GM12878 (cell line): ENCODE data around the gene PDZK1IP1. TPM values are rescaled to one million over a fixed set of nuclear protein-coding genes. Genes with fewer than 3 reads are reported as not detected.

Experiments
- ATAC-seq: fragments of 200-7000 bp; cut with Tn5 transposase; 3 replicates; pipeline ENCODE4 v1.9.1; 2020; ENCODE audit warnings: mild to moderate bottlenecking, moderate library complexity
- BruUV-seq: library from RNA; stranded (reverse); fragments of 400-500 nt; replicated peaks from 2 replicates; lab custom pipeline; 2021; lab: Mats Ljungman, UMichigan
- CTCF ChIA-PET: fragments of 300-600 bp; sonication (Branson Sonifier 250); formaldehyde crosslinking; extraction: SDS; loops from one replicate; lab custom pipeline; 2021; ENCODE audit warnings: inconsistent platforms; lab: Yijun Ruan, JAX
- POLR2A ChIA-PET: fragments of 350-600 bp; formaldehyde crosslinking; extraction: SDS; loops from one replicate; lab custom pipeline; 2021; ENCODE audit warnings: inconsistent platforms; lab: Charles Lee
- RAD21 ChIA-PET: fragments of 300-600 bp; sonication (Branson Sonifier 250); formaldehyde crosslinking; loops from one replicate; lab custom pipeline; 2023; ENCODE audit warnings: antibody characterized with exemption; ENCODE audit not compliant: unreplicated experiment; lab: Charles Lee
- SMC1A ChIA-PET: fragments of 300-600 bp; sonication (Branson Sonifier 250); formaldehyde crosslinking; loops from one replicate; lab custom pipeline; 2023; ENCODE audit not compliant: unreplicated experiment, uncharacterized antibody; lab: Charles Lee
- DNase-seq: peaks from one replicate; pipeline ENCODE4 v3.0.0-alpha.2; 2011; ENCODE audit warnings: low read depth, low spot score
- FAIRE-seq: peaks from 3 replicates; lab custom pipeline; 2011; peaks lifted over from hg19 to GRCh38; lab: Jason Lieb, UNC
- H2AFZ ChIP-seq: 2 replicates; pipeline ENCODE4 v1.6.0; 2011; ENCODE audit warnings: low read depth, low read length, control low read depth; ENCODE audit not compliant: control insufficient read depth
- H3K27ac ChIP-seq: 2 replicates; pipeline ENCODE4 v1.5.1; 2011; ENCODE audit warnings: control low read depth; ENCODE audit not compliant: control insufficient read depth, insufficient read depth
- H3K27me3 ChIP-seq, 2 experiments: replicated peaks in 1 of 2; 2 replicates each; pipeline versions ENCODE4 v1.6.0 to v1.6.1; 2011; ENCODE audit warnings: low read length in 1 of 2; ENCODE audit not compliant: control insufficient read depth in 2 of 2, insufficient read depth in 2 of 2
- H3K36me3 ChIP-seq, 2 experiments: 2 replicates each; pipeline ENCODE4 v1.5.1; 2011; ENCODE audit warnings: low read length in 1 of 2; ENCODE audit not compliant: control insufficient read depth in 2 of 2, insufficient read depth in 2 of 2
- H3K4me1 ChIP-seq: 2 replicates; pipeline ENCODE4 v1.6.1; 2011; ENCODE audit warnings: mild to moderate bottlenecking, low read length, moderate library complexity, mixed read lengths; ENCODE audit not compliant: control insufficient read depth, insufficient read depth
- H3K4me2 ChIP-seq: 2 replicates; pipeline ENCODE4 v1.6.0; 2011; ENCODE audit warnings: control low read depth; ENCODE audit not compliant: control insufficient read depth, insufficient read depth
- H3K4me3 ChIP-seq: fragments of 200-600 bp; sonication (generic); 2 replicates; pipeline ENCODE4 v1.5.1; 2016
- H3K79me2 ChIP-seq: 2 replicates; pipeline ENCODE4 v1.6.0; 2011; ENCODE audit warnings: low read length; ENCODE audit not compliant: control insufficient read depth, insufficient read depth
- H3K9ac ChIP-seq: 2 replicates; pipeline ENCODE4 v1.8.0; 2011; ENCODE audit warnings: low read length, control low read depth, mixed read lengths; ENCODE audit not compliant: control insufficient read depth, insufficient read depth
- H3K9me3 ChIP-seq: replicated peaks from 3 replicates; pipeline ENCODE4 v1.5.1; 2011; ENCODE audit warnings: mild to moderate bottlenecking, low read length; ENCODE audit not compliant: control insufficient read depth, insufficient read depth
- H4K20me1 ChIP-seq: 2 replicates; pipeline ENCODE4 v1.6.0; 2011; ENCODE audit not compliant: control insufficient read depth, insufficient read depth
- ATF7 ChIP-seq: fragments of 450-650 bp; IDR thresholded peaks from 2 replicates; pipeline ENCODE4 v1.6.1; 2016; ENCODE audit warnings: low read depth, mild to moderate bottlenecking
- BHLHE40 ChIP-seq, 2 experiments: fragments of 450-650 bp in 1 of 2; IDR thresholded peaks; 2 replicates each; pipeline ENCODE4 v1.6.1; 2011 to 2017; ENCODE audit warnings: low read depth in 2 of 2, borderline replicate concordance in 1 of 2, improper control_type of control experiment in 1 of 2, low read length in 1 of 2, mild to moderate bottlenecking in 1 of 2
- CBFB ChIP-seq: IDR thresholded peaks from 2 replicates; pipeline ENCODE4 v1.6.1; 2016; ENCODE audit warnings: antibody characterized with exemption, low read depth
- FOXM1 ChIP-seq: IDR thresholded peaks from 2 replicates; pipeline ENCODE4 v1.6.1; 2012; ENCODE audit warnings: low read depth, mild to moderate bottlenecking, inconsistent platforms, low read length, moderate library complexity
- IRF4 ChIP-seq: IDR thresholded peaks from 2 replicates; pipeline ENCODE4 v1.6.1; 2011; ENCODE audit warnings: low read depth, low read length
- JUND ChIP-seq: IDR thresholded peaks from 2 replicates; pipeline ENCODE4 v1.6.1; 2012; ENCODE audit warnings: low read depth, mild to moderate bottlenecking, low read length, improper control_type of control experiment, moderate library complexity
- KAT2A ChIP-seq: conservative IDR thresholded peaks from 2 replicates; pipeline ENCODE4 v1.6.1; 2011; ENCODE audit warnings: low read depth, low read length; ENCODE audit not compliant: control insufficient read depth
- NR2F1 ChIP-seq: fragments of 450-650 bp; conservative IDR thresholded peaks from 2 replicates; pipeline ENCODE4 v1.6.1; 2017; ENCODE audit warnings: mild to moderate bottlenecking
- SIN3A ChIP-seq: IDR thresholded peaks from 2 replicates; pipeline ENCODE4 v1.6.1; 2012; ENCODE audit warnings: low read depth, low read length, improper control_type of control experiment
- STAT3 ChIP-seq: IDR thresholded peaks from 2 replicates; pipeline ENCODE4 v1.6.1; 2011; ENCODE audit warnings: low read depth, low read length, improper control_type of control experiment
- USF1 ChIP-seq: IDR thresholded peaks from 2 replicates; pipeline ENCODE4 v1.6.1; 2011; ENCODE audit warnings: borderline replicate concordance, low read depth, mild to moderate bottlenecking, moderate library complexity, mixed read lengths, low read length; ENCODE audit not compliant: insufficient read depth; ENCODE audit errors: extremely low read length
- WGBS: methylation state at CpG from one replicate; pipeline ENCODE4 v1.1.6; 2016; ENCODE audit warnings: low lambda C conversion rate; ENCODE audit not compliant: insufficient replicate concordance, insufficient coverage; ENCODE audit errors: missing lambda C conversion rate; 5-methylcytosine and 5-hydroxymethylcytosine counted together
- in situ Hi-C: fragments of 300-500 bp; cut with MboI; formaldehyde crosslinking; loops from 9 replicates; pipeline ENCODE4 v1.14.3; 2018; ENCODE audit warnings: mixed read lengths
- intact Hi-C: fragments of 100-400 bp; cut with micrococcal nuclease; formaldehyde crosslinking; loops from one replicate; pipeline ENCODE4 v1.14.2; 2022; ENCODE audit not compliant: unreplicated experiment
- polyA plus RNA-seq, 11 experiments: library from polyadenylated mRNA; depleted of rRNA in 4 of 11; unstranded in 6 of 11; stranded (reverse) in 5 of 11; fragments of >200 nt; fragmentation: Nextera tagmentation in 4 of 11; fragmentation: Illumina TruSeq in 1 of 11; extraction: Ambion mirVana in 4 of 11; extraction: Trizol in 1 of 11; gene quantifications; 1 replicate in 1 of 11; 2 replicates in 10 of 11; pipeline versions ENCODE4 v1.2.1 to v1.2.3, GENCODE V29; 2011 to 2016; ENCODE audit warnings: inconsistent platforms in 2 of 11, missing spikeins in 2 of 11, low read depth in 1 of 11
- total RNA-seq, 4 experiments: library from RNA; depleted of rRNA in 3 of 4; stranded (reverse); fragments of >200 nt in 3 of 4; fragmentation: Illumina TruSeq in 1 of 4; extraction: Trizol in 1 of 4; gene quantifications; 2 replicates each; pipeline versions ENCODE4 v1.2.1 to v1.2.3, GENCODE V29; 2013 to 2021

Gene PDZK1IP1
- total and polyA plus RNA-seq, 10 of the 15 experiments (the other 5 are each of a cell fraction or from before 2014, with no cell fraction given), result not detected

GRCh38 chr1:47190857-47191256, 1.0 kb upstream of the PDZK1IP1 start:
- ChIA-PET RAD21 (interaction anchor here (1.5 kb wide), 1 partner anchor 72 kb away, joined by 5 read pairs; no protein-coding TSS in a partner anchor), CTCF (interaction anchor here (1.1 to 6.5 kb wide), 4 partner anchors 12 to 245 kb away, joined by 3 to 71 read pairs (median 6); no protein-coding TSS in a partner anchor), POLR2A (no interaction called here), SMC1A (interaction anchor here (1.1 kb wide), 1 partner anchor 12 kb away, joined by 5 read pairs; no protein-coding TSS in a partner anchor)
- Histone ChIP-seq H2AFZ (no peak overlapping the region), H3K4me2 (no peak overlapping the region), H3K4me1 (no peaks in the 10 kb centered on the region), H3K4me3 (no peak overlapping the region), H3K79me2 (no peaks in the 10 kb centered on the region), H4K20me1 (no peaks in the 10 kb centered on the region), H3K9me3 (no peaks in the 10 kb centered on the region), H3K36me3 (no peaks in the 10 kb centered on the region), H3K9ac (no peak overlapping the region), H3K27me3 (peaks cover 0 to 5% of the 10 kb centered on the region in 2 experiments; a peak in 2 of 4 replicates), H3K27ac (no peak overlapping the region)
- intact Hi-C loops, result loop anchor here (5.0 to 10.0 kb wide), 2 partner anchors 234 to 521 kb away; no protein-coding TSS in a partner anchor
- BruUV-seq, result no TSS peak
- TF ChIP-seq CBFB (no peak), STAT3 (no peak), FOXM1 (no peak), SIN3A (no peak), USF1 (no peak), JUND (no peak), ATF7 (no peak), BHLHE40 (IDR thresholded peaks at IDR 0.05; ENCODE audit: borderline replicate concordance in 1 of 2, low read depth in 2 of 2, low read length in 1 of 2) (no peak), IRF4 (no peak), KAT2A (no peak), NR2F1 (no peak)
- 5% methylated on average over 6 of the region's 6 CpGs for WGBS
- DNase-seq, result no peak
- in situ Hi-C loops, result loop anchor here (5.0 kb wide), 1 partner anchor 531 kb away; no protein-coding TSS in a partner anchor
- no peak for ATAC-seq
- FAIRE-seq, result no peak
